CD4-positive, alpha-beta memory T cell (primary cell): ENCODE results near the gene SERPINB6. TPM values are rescaled to one million over a fixed set of nuclear protein-coding genes. Genes with fewer than 3 reads are reported as not detected.
A peak's percentile ranks its signal among the peaks of the same experiment; 100 is the strongest.

Source experiments
- CTCF ChIA-PET: fragments of 350-600 bp; sonication (Branson Sonifier 250); formaldehyde crosslinking; loops from one replicate; lab custom pipeline; 2021; ENCODE audit warnings: inconsistent platforms; ENCODE audit not compliant: partially characterized antibody; lab: Charles Lee
- POLR2A ChIA-PET: fragments of 350-600 bp; sonication (Branson Sonifier 250); formaldehyde crosslinking; loops from one replicate; lab custom pipeline; 2021; ENCODE audit not compliant: partially characterized antibody; lab: Charles Lee
- DNase-seq, 5 donors: peaks; one replicate each; pipeline versions ENCODE4 v3.0.0 to v3.0.0-alpha.2; 2020 to 2022; ENCODE audit warnings: mixed read lengths in 1 of 5
- H3K27ac ChIP-seq: one replicate; pipeline ENCODE4 v1.7.0; 2013; ENCODE audit warnings: low read depth, low read length
- H3K27me3 ChIP-seq: 2 replicates; pipeline ENCODE4 v1.7.0; 2013; ENCODE audit warnings: mild to moderate bottlenecking, low read length, moderate library complexity; ENCODE audit not compliant: insufficient read depth
- H3K36me3 ChIP-seq: 2 replicates; pipeline ENCODE4 v1.7.0; 2013; ENCODE audit warnings: mild to moderate bottlenecking, low read length, moderate library complexity; ENCODE audit not compliant: insufficient read depth
- H3K4me1 ChIP-seq: 2 replicates; pipeline ENCODE4 v1.7.0; 2013; ENCODE audit warnings: mild to moderate bottlenecking, low read length, moderate library complexity; ENCODE audit not compliant: insufficient read depth
- H3K4me3 ChIP-seq, 2 donors: one replicate each; pipeline ENCODE4 v1.7.0; 2013; ENCODE audit warnings: low read length in 2 of 2, mild to moderate bottlenecking in 1 of 2
- H3K9me3 ChIP-seq, 2 donors: one replicate each; pipeline ENCODE4 v1.7.0; 2013; ENCODE audit warnings: low read length in 2 of 2, control low read depth in 1 of 2; ENCODE audit not compliant: control insufficient read depth in 1 of 2
- H3K27ac Mint-ChIP-seq, 7 donors: one replicate each; pipeline ENCODE4 v1.8.0; 2020 to 2021; ENCODE audit warnings: mixed read lengths in 7 of 7, mild to moderate bottlenecking in 6 of 7, inconsistent platforms in 3 of 7, moderate library complexity in 3 of 7
- H3K27me3 Mint-ChIP-seq, 2 donors: one replicate each; pipeline ENCODE4 v1.8.0; 2020 to 2021; ENCODE audit warnings: mixed read lengths in 2 of 2
- H3K36me3 Mint-ChIP-seq, 2 donors: one replicate each; pipeline ENCODE4 v1.8.0; 2020 to 2021; ENCODE audit warnings: mixed read lengths in 2 of 2, inconsistent platforms in 1 of 2, mild to moderate bottlenecking in 1 of 2
- H3K4me1 Mint-ChIP-seq, 4 donors: one replicate each; pipeline ENCODE4 v1.8.0; 2020 to 2021; ENCODE audit warnings: mixed read lengths in 4 of 4, mild to moderate bottlenecking in 1 of 4
- H3K4me3 Mint-ChIP-seq, 8 donors: one replicate each; pipeline ENCODE4 v1.8.0; 2020 to 2021; ENCODE audit warnings: mixed read lengths in 8 of 8, mild to moderate bottlenecking in 7 of 8, moderate library complexity in 6 of 8, inconsistent platforms in 3 of 8
- H3K9me3 Mint-ChIP-seq, 8 donors: one replicate each; pipeline ENCODE4 v1.8.0; 2020 to 2021; ENCODE audit warnings: mixed read lengths in 8 of 8, mild to moderate bottlenecking in 5 of 8, inconsistent platforms in 3 of 8, moderate library complexity in 1 of 8
- intact Hi-C: fragments of 100-400 bp; cut with micrococcal nuclease; formaldehyde crosslinking; loops from one replicate; pipeline ENCODE4 v1.15.1; 2023
- polyA plus RNA-seq, 2 donors: library from polyadenylated mRNA; unstranded; fragments of 300-500 nt; fragmentation: Illumina TruSeq; gene quantifications; one replicate each; pipeline ENCODE4 v1.2.3, GENCODE V29; 2021
- total RNA-seq, 2 experiments: library from RNA; stranded (reverse); gene quantifications; one replicate each; pipeline ENCODE4 v1.2.3, GENCODE V29; 2021

Gene SERPINB6
- total and polyA plus RNA-seq, 4 experiments from 2014 or later, result 41.2 to 58.0 (median 44.5) TPM

DNA sequence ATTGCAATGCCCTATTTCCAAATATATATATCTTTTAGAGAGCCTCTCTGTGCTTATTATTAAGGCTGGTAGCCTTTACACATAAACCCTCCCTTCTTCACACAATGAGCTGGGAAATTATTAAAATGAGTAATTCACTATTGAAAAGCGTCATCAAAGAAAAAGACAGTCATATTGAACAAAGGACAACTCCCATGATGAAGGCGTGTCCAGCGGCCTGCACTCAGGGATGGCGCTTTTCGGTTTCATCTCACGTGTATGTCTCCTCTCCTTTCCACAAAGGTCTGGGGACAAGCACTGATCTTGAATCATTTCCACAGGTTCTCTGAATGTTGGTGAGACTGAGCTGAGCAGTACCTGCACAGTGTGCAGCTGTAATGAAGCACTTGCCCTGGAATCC is 71.8 kb downstream of the SERPINB6 start:
- H3K4me1 ChIP-seq, result peaks cover 62% of the 10 kb centered on the region
- ChIA-PET POLR2A (interaction anchor here (0.9 to 5.9 kb wide), 12 partner anchors 8 to 90 kb away, joined by 3 to 55 read pairs (median 16); partner anchors contain the start of gene SERPINB1), CTCF (interaction anchor here (0.6 to 11.0 kb wide), 8 partner anchors 12 to 125 kb away, joined by 3 to 135 read pairs (median 4); partner anchors contain the start of gene SERPINB1)
- H3K36me3 Mint-ChIP-seq, result peaks cover 60 to 71% of the 10 kb centered on the region in 2 donors
- H3K27ac Mint-ChIP-seq, result peak overlapping the region; percentile 91 to 99 (median 98)
- peaks cover 45 to 74% (median 58%) of the 10 kb centered on the region in 4 donors for H3K4me1 Mint-ChIP-seq
- H3K27me3 ChIP-seq, result no peaks in the 10 kb centered on the region
- peak in 2 of 5 donors; percentile 20 to 75 for DNase-seq
- H3K9me3 ChIP-seq, result no peaks in the 10 kb centered on the region
- peak overlapping the region in 1 of 2 donors; percentile 12 for H3K4me3 ChIP-seq
- H3K27ac ChIP-seq, result peak overlapping the region; percentile 82
- H3K9me3 Mint-ChIP-seq, result no peaks in the 10 kb centered on the region
- H3K27me3 Mint-ChIP-seq, result no peaks in the 10 kb centered on the region
- intact Hi-C loops, result loop anchor here (1.0 kb wide), 1 partner anchor 8 kb away; no protein-coding TSS in a partner anchor
- peaks cover 47% of the 10 kb centered on the region for H3K36me3 ChIP-seq
- peak overlapping the region; percentile 99 to 100 (median 99) for H3K4me3 Mint-ChIP-seq

Other genes starting within 250 kb of the SERPINB6 start
- under 1 TPM; 0.38 to 0.42 TPM for gene MYLK4, start 220.6 kb downstream of the SERPINB6 start, total RNA-seq
- gene MYLK4, start 220.6 kb downstream of the SERPINB6 start, polyA plus RNA-seq, result under 1 TPM; 0.04 to 0.24 TPM
- 10 to 100 TPM; 41.1 to 42.7 TPM for gene WRNIP1, start 206.2 kb downstream of the SERPINB6 start, total RNA-seq
- 10 to 100 TPM; 27.3 to 54.1 TPM for gene WRNIP1, start 206.2 kb downstream of the SERPINB6 start, polyA plus RNA-seq
- 10 to 100 TPM; 56.7 to 58.0 TPM for gene SERPINB1, start 129.7 kb downstream of the SERPINB6 start, total RNA-seq
- gene SERPINB1, start 129.7 kb downstream of the SERPINB6 start, polyA plus RNA-seq, result 100 to 1,000 TPM; 126 to 159 TPM
- 10 to 100 TPM; 83.2 to 88.5 TPM for gene SERPINB9, start 68.3 kb downstream of the SERPINB6 start, total RNA-seq
- 10 to 100 TPM; 20.4 to 41.0 TPM for gene SERPINB9, start 68.3 kb downstream of the SERPINB6 start, polyA plus RNA-seq
- 10 to 100 TPM; 34.2 to 36.6 TPM for gene NQO2, start 28.3 kb upstream of the SERPINB6 start, total RNA-seq
- gene NQO2, start 28.3 kb upstream of the SERPINB6 start, polyA plus RNA-seq, result 10 to 100 TPM; 49.1 to 53.1 TPM
- gene RIPK1, start 96.9 kb upstream of the SERPINB6 start, total RNA-seq, result 10 to 100 TPM; 38.7 to 39.0 TPM
- gene RIPK1, start 96.9 kb upstream of the SERPINB6 start, polyA plus RNA-seq, result 10 to 100 TPM; 13.1 to 31.0 TPM
- 10 to 100 TPM; 11.9 to 13.7 TPM for gene BPHL, start 147.1 kb upstream of the SERPINB6 start, total RNA-seq
- 1 to 10 TPM; 8.1 to 8.4 TPM for gene BPHL, start 147.1 kb upstream of the SERPINB6 start, polyA plus RNA-seq
- gene TUBB2A, start 186.0 kb upstream of the SERPINB6 start, total RNA-seq, result 1 to 10 TPM; 5.2 to 5.4 TPM
- 1 to 10 TPM; 7.3 to 8.4 TPM for gene TUBB2A, start 186.0 kb upstream of the SERPINB6 start, polyA plus RNA-seq